Suprapubic skin (tissue), 3 donors: ENCODE data around the gene VRK3.

ENCODE experiments used
- CTCF ChIP-seq, 2 donors: fragments of 200-600 bp in 1 of 2; fragments of 450-650 bp in 1 of 2; sonication (generic) in 1 of 2; IDR thresholded peaks; one replicate each; pipeline ENCODE4 v1.5.1; 2016 to 2019; ENCODE audit warnings: antibody characterized with exemption in 2 of 2, mild to moderate bottlenecking in 1 of 2, moderate library complexity in 1 of 2
- EP300 ChIP-seq: sonication (generic); formaldehyde crosslinking; IDR thresholded peaks from one replicate; pipeline ENCODE4 v1.6.1; 2017; ENCODE audit warnings: antibody characterized with exemption

GRCh38 chr19:50026550-50026906 lies 1.4 kb upstream of the VRK3 start:
- TF ChIP-seq CTCF (IDR thresholded peaks at IDR 0.05) (no peak), EP300 (no peak)
